IMR-90 (cell line): ENCODE results near the gene CHI3L1. TPM values are rescaled to one million over a fixed set of nuclear protein-coding genes. Genes with fewer than 3 reads are reported as not detected.

ENCODE experiments used
- ATAC-seq: fragments of 200-7000 bp; cut with Tn5 transposase; 2 replicates; pipeline ENCODE4 v1.9.1; 2020; ENCODE audit warnings: low read depth, mild to moderate bottlenecking, moderate library complexity
- BruUV-seq: library from RNA; stranded (reverse); fragments of 400-500 nt; replicated peaks from 2 replicates; lab custom pipeline; 2021; lab: Mats Ljungman, UMichigan
- CTCF ChIA-PET: fragments of 300-600 bp; formaldehyde crosslinking; extraction: SDS; loops from one replicate; lab custom pipeline; 2021; ENCODE audit warnings: antibody characterized with exemption; lab: Yijun Ruan, JAX
- POLR2A ChIA-PET: fragments of 300-600 bp; sonication (Branson Sonifier 250); formaldehyde crosslinking; loops from one replicate; lab custom pipeline; 2022; ENCODE audit warnings: antibody characterized with exemption; ENCODE audit not compliant: unreplicated experiment; lab: Charles Lee
- DNase-seq: peaks from one replicate; pipeline ENCODE4 v3.0.0; 2013
- H2AFZ ChIP-seq: replicated peaks from 2 replicates; pipeline ENCODE3; 2013; ENCODE audit warnings: low read length, mild to moderate bottlenecking; ENCODE audit not compliant: poor library complexity
- H2AK5ac ChIP-seq: 2 replicates; pipeline ENCODE4 v1.6.1; 2013; ENCODE audit warnings: low read depth, low read length, inconsistent platforms
- H2AK9ac ChIP-seq: replicated peaks from 2 replicates; pipeline ENCODE3; 2013; ENCODE audit warnings: mild to moderate bottlenecking, low read depth, low read length, moderate library complexity; ENCODE audit not compliant: poor library complexity
- H2BK120ac ChIP-seq: 2 replicates; pipeline ENCODE4 v1.6.1; 2013; ENCODE audit warnings: low read depth, low read length, inconsistent platforms
- H2BK15ac ChIP-seq: 3 replicates; pipeline ENCODE4 v1.6.1; 2013; ENCODE audit warnings: low read depth, low read length, inconsistent platforms
- H2BK20ac ChIP-seq: 2 replicates; pipeline ENCODE4 v1.6.1; 2013; ENCODE audit warnings: low read depth, mild to moderate bottlenecking, inconsistent platforms, low read length, moderate library complexity
- H2BK5ac ChIP-seq: 2 replicates; pipeline ENCODE4 v1.6.1; 2013; ENCODE audit warnings: mild to moderate bottlenecking, low read depth, low read length, inconsistent platforms; ENCODE audit not compliant: poor library complexity, severe bottlenecking
- H3K14ac ChIP-seq: replicated peaks from 2 replicates; pipeline ENCODE4 v1.6.1; 2013; ENCODE audit warnings: low read depth, low read length, inconsistent platforms
- H3K18ac ChIP-seq: 2 replicates; pipeline ENCODE4 v1.6.1; 2013; ENCODE audit warnings: low read depth, low read length, control low read depth
- H3K23ac ChIP-seq: 2 replicates; pipeline ENCODE4 v1.6.1; 2013; ENCODE audit warnings: low read depth, low read length, inconsistent platforms
- H3K27ac ChIP-seq: 2 replicates; pipeline ENCODE4 v1.5.1; 2013; ENCODE audit warnings: mild to moderate bottlenecking, control low read depth, low read length; ENCODE audit not compliant: insufficient read depth
- H3K27me3 ChIP-seq: 2 replicates; pipeline ENCODE4 v1.6.1; 2013; ENCODE audit warnings: low read length; ENCODE audit not compliant: control insufficient read depth, insufficient read depth
- H3K36me3 ChIP-seq: 2 replicates; pipeline ENCODE4 v1.6.1; 2013; ENCODE audit warnings: low read length, mixed read lengths; ENCODE audit not compliant: control insufficient read depth, insufficient read depth
- H3K4ac ChIP-seq: 2 replicates; pipeline ENCODE4 v1.6.1; 2013; ENCODE audit warnings: low read depth, low read length, inconsistent platforms
- H3K4me1 ChIP-seq: 2 replicates; pipeline ENCODE4 v1.6.1; 2013; ENCODE audit warnings: low read length, mixed read lengths; ENCODE audit not compliant: control insufficient read depth, insufficient read depth
- H3K4me2 ChIP-seq: 2 replicates; pipeline ENCODE4 v1.6.1; 2013; ENCODE audit warnings: low read depth, mild to moderate bottlenecking, control low read depth, low read length, moderate library complexity
- H3K4me3 ChIP-seq: 2 replicates; pipeline ENCODE4 v1.5.1; 2013; ENCODE audit warnings: low read depth, mild to moderate bottlenecking, control low read depth, low read length, moderate library complexity; ENCODE audit not compliant: insufficient read depth
- H3K56ac ChIP-seq: 2 replicates; pipeline ENCODE4 v1.6.1; 2013; ENCODE audit warnings: low read length, inconsistent platforms; ENCODE audit not compliant: insufficient read depth; ENCODE audit errors: extremely low read depth
- H3K79me1 ChIP-seq, 2 experiments: 2 replicates each; pipeline ENCODE4 v1.6.1; 2013; ENCODE audit warnings: low read length in 2 of 2, inconsistent platforms in 1 of 2, low read depth in 1 of 2
- H3K9ac ChIP-seq: 2 replicates; pipeline ENCODE4 v1.6.1; 2013; ENCODE audit warnings: low read depth, low read length, control low read depth
- H3K9me1 ChIP-seq: 2 replicates; pipeline ENCODE4 v1.6.1; 2013; ENCODE audit warnings: low read length, inconsistent platforms; ENCODE audit not compliant: insufficient read depth
- H3K9me3 ChIP-seq: 2 replicates; pipeline ENCODE4 v1.6.1; 2013; ENCODE audit warnings: low read length; ENCODE audit not compliant: control insufficient read depth, insufficient read depth
- H4K20me1 ChIP-seq: 2 replicates; pipeline ENCODE4 v1.6.1; 2013; ENCODE audit warnings: low read length, inconsistent platforms; ENCODE audit not compliant: insufficient read depth
- H4K5ac ChIP-seq: 2 replicates; pipeline ENCODE4 v1.6.1; 2013; ENCODE audit warnings: mild to moderate bottlenecking, low read depth, low read length, control low read depth
- H4K8ac ChIP-seq, 2 experiments: 2 replicates each; pipeline ENCODE4 v1.6.1; 2013; ENCODE audit warnings: low read depth in 2 of 2, low read length in 2 of 2, control low read depth in 1 of 2, inconsistent platforms in 1 of 2
- H4K91ac ChIP-seq: 2 replicates; pipeline ENCODE4 v1.6.1; 2013; ENCODE audit warnings: low read depth, low read length, inconsistent platforms; ENCODE audit not compliant: insufficient read depth
- BHLHE40 ChIP-seq: fragments of 150-350 bp; IDR thresholded peaks from 2 replicates; pipeline ENCODE4 v1.6.1; 2016; ENCODE audit warnings: mild to moderate bottlenecking, low read depth, low read length
- CEBPB ChIP-seq: IDR thresholded peaks from 2 replicates; pipeline ENCODE4 v1.6.1; 2012; ENCODE audit warnings: low read depth, low read length, improper control_type of control experiment
- CHD1 ChIP-seq: IDR thresholded peaks from 2 replicates; pipeline ENCODE4 v1.6.1; 2012; ENCODE audit warnings: low read depth, low read length, improper control_type of control experiment
- FOS ChIP-seq: fragments of 150-350 bp; IDR thresholded peaks from 2 replicates; pipeline ENCODE4 v1.6.1; 2016; ENCODE audit warnings: low read depth, low read length
- MAFK ChIP-seq: IDR thresholded peaks from 2 replicates; pipeline ENCODE4 v1.6.1; 2012; ENCODE audit warnings: low read depth, low read length, improper control_type of control experiment
- MAZ ChIP-seq: IDR thresholded peaks from 2 replicates; pipeline ENCODE4 v1.6.1; 2012; ENCODE audit warnings: low read depth, mild to moderate bottlenecking, low read length, improper control_type of control experiment, moderate library complexity, borderline replicate concordance
- MXI1 ChIP-seq: IDR thresholded peaks from 2 replicates; pipeline ENCODE4 v1.6.1; 2012; ENCODE audit warnings: low read depth, mild to moderate bottlenecking, low read length, moderate library complexity, borderline replicate concordance
- NFE2L2 ChIP-seq: fragments of 150-350 bp; IDR thresholded peaks from 2 replicates; pipeline ENCODE4 v1.6.1; 2016; ENCODE audit warnings: low read depth, mild to moderate bottlenecking, low read length
- POLR2A ChIP-seq: IDR thresholded peaks from 2 replicates; pipeline ENCODE4 v1.6.1; 2012; ENCODE audit warnings: mild to moderate bottlenecking, low read depth, low read length
- RAD21 ChIP-seq: IDR thresholded peaks from 2 replicates; pipeline ENCODE4 v1.6.1; 2012; ENCODE audit warnings: low read length, improper control_type of control experiment
- RCOR1 ChIP-seq: IDR thresholded peaks from 2 replicates; pipeline ENCODE4 v1.6.1; 2012; ENCODE audit warnings: mild to moderate bottlenecking, low read length, improper control_type of control experiment; ENCODE audit not compliant: insufficient replicate concordance
- RFX5 ChIP-seq: IDR thresholded peaks from 2 replicates; pipeline ENCODE4 v1.8.0; 2012; ENCODE audit warnings: low read depth, mild to moderate bottlenecking, low read length, moderate library complexity
- SMC3 ChIP-seq: fragments of 150-350 bp; IDR thresholded peaks from 2 replicates; pipeline ENCODE4 v1.6.1; 2016; ENCODE audit warnings: low read depth, mild to moderate bottlenecking, antibody characterized with exemption, low read length, moderate library complexity
- USF2 ChIP-seq: fragments of 150-350 bp; IDR thresholded peaks from 2 replicates; pipeline ENCODE4 v1.6.1; 2017; ENCODE audit warnings: mild to moderate bottlenecking, antibody characterized with exemption, low read length, low read depth
- WGBS, 2 experiments: methylation state at CpG; one replicate each; pipeline versions ENCODE4 v1.1.5 to v1.1.7; 2013; ENCODE audit warnings: missing lambda C conversion rate in 2 of 2; ENCODE audit not compliant: insufficient read length in 1 of 2; ENCODE audit errors: extremely low coverage in 2 of 2; 5-methylcytosine and 5-hydroxymethylcytosine counted together
- dilution Hi-C: fragments of 300-500 bp; cut with HindIII; formaldehyde crosslinking; loops from one replicate; pipeline ENCODE4 v1.14.3; 2018; ENCODE audit warnings: low sequenced_read_pairs; ENCODE audit not compliant: unreplicated experiment
- in situ Hi-C: fragments of 300-500 bp; cut with MboI; formaldehyde crosslinking; loops from 3 replicates; pipeline ENCODE4 v1.14.3; 2019; ENCODE audit warnings: low sequenced_read_pairs, inconsistent platforms, mixed read lengths
- intact Hi-C: fragments of 100-400 bp; cut with micrococcal nuclease; formaldehyde crosslinking; loops from 2 replicates; pipeline ENCODE4 v1.10.0; 2022
- polyA plus RNA-seq, 3 experiments: library from polyadenylated mRNA; depleted of rRNA; stranded (reverse); fragments of >200 nt; gene quantifications; 2 replicates each; pipeline ENCODE4 v1.2.3, GENCODE V29; 2012; ENCODE audit warnings: low replicate concordance in 1 of 3
- total RNA-seq: library from RNA; depleted of rRNA; stranded (reverse); fragments of >200 nt; gene quantifications from 2 replicates; pipeline ENCODE4 v1.2.3, GENCODE V29; 2012
- TF ChIP-seq, protein P1 (sequence below): fragments of 150-350 bp; IDR thresholded peaks from 2 replicates; pipeline ENCODE4 v1.6.1; 2016; ENCODE audit warnings: low read depth, mild to moderate bottlenecking, low read length, moderate library complexity, borderline replicate concordance
- TF ChIP-seq, protein P2 (sequence below): conservative IDR thresholded peaks from 2 replicates; pipeline ENCODE4 v1.5.1; 2012; ENCODE audit warnings: mild to moderate bottlenecking, low read depth, low read length, improper control_type of control experiment

Gene CHI3L1
- total and polyA plus RNA-seq, 2 of the 4 experiments (the other 2 are of a cell fraction), result 0.17 TPM; not detected in 1

DNA sequence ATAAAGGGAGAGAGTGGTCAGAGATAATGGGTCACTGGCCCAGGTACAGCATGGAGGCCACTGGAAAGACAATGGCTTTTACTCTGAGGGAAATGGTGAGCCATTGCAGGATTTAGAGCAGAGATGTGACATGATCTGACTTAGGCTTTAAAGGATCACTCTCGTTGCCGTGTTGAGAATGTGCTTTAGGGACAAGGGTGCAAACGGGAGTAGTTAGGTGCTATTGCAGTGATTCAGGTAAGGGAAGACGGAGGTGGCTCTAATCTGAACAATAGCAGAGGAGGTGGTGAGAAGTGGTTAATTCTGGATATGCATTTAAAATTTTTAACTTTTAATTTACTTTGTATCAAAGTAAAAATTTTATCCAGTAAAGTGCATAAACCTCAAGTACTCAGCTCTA lies 49.2 kb downstream of the CHI3L1 start:
- Histone ChIP-seq H3K18ac (no peak overlapping the region), H2BK120ac (no peak overlapping the region), H3K4me3 (no peak overlapping the region), H3K36me3 (no peaks in the 10 kb centered on the region), H2BK20ac (no peak overlapping the region), H3K4me1 (no peaks in the 10 kb centered on the region; the same call in 1 of the 2 replicates), H2AK9ac (no peak overlapping the region), H2BK15ac (no peak overlapping the region), H2AK5ac (no peak overlapping the region), H3K79me1 (no peaks in the 10 kb centered on the region), H3K14ac (no peak overlapping the region), H3K9ac (no peak overlapping the region), H2BK5ac (no peak overlapping the region), H4K8ac (no peak overlapping the region), H3K23ac (no peak overlapping the region), H3K27me3 (peaks cover 51% of the 10 kb centered on the region), H3K27ac (no peak overlapping the region), H4K5ac (no peak overlapping the region), H4K20me1 (no peaks in the 10 kb centered on the region), H4K91ac (no peak overlapping the region), H3K4me2 (no peak overlapping the region), H3K9me3 (no peaks in the 10 kb centered on the region), H2AFZ (no peak overlapping the region), H3K9me1 (no peaks in the 10 kb centered on the region), H3K4ac (no peak overlapping the region), H3K56ac (no peak overlapping the region)
- no peak for DNase-seq
- ChIA-PET POLR2A (no interaction called here), CTCF (no interaction called here)
- no TSS peak for BruUV-seq
- in situ Hi-C loops (no loop called here), dilution Hi-C loops (no loop called here), intact Hi-C loops (no loop called here)
- TF ChIP-seq CEBPB (no peak), MXI1 (no peak), POLR2A (no peak), RFX5 (no peak), BHLHE40 (no peak), CHD1 (no peak), FOS (no peak), USF2 (no peak), MAFK (no peak), SMC3 (no peak), NFE2L2 (no peak), MAZ (no peak), RAD21 (no peak), RCOR1 (no peak)
- TF ChIP-seq, protein P1, sequence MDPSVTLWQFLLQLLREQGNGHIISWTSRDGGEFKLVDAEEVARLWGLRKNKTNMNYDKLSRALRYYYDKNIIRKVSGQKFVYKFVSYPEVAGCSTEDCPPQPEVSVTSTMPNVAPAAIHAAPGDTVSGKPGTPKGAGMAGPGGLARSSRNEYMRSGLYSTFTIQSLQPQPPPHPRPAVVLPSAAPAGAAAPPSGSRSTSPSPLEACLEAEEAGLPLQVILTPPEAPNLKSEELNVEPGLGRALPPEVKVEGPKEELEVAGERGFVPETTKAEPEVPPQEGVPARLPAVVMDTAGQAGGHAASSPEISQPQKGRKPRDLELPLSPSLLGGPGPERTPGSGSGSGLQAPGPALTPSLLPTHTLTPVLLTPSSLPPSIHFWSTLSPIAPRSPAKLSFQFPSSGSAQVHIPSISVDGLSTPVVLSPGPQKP, result no peak
- TF ChIP-seq, protein P2, sequence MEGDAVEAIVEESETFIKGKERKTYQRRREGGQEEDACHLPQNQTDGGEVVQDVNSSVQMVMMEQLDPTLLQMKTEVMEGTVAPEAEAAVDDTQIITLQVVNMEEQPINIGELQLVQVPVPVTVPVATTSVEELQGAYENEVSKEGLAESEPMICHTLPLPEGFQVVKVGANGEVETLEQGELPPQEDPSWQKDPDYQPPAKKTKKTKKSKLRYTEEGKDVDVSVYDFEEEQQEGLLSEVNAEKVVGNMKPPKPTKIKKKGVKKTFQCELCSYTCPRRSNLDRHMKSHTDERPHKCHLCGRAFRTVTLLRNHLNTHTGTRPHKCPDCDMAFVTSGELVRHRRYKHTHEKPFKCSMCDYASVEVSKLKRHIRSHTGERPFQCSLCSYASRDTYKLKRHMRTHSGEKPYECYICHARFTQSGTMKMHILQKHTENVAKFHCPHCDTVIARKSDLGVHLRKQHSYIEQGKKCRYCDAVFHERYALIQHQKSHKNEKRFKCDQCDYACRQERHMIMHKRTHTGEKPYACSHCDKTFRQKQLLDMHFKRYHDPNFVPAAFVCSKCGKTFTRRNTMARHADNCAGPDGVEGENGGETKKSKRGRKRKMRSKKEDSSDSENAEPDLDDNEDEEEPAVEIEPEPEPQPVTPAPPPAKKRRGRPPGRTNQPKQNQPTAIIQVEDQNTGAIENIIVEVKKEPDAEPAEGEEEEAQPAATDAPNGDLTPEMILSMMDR, result no peak
- ATAC-seq, result no peak
- 83% methylated on average over 2 of the region's 4 CpGs; no CpG with 5 or more reads in 1 of the 2 experiments for WGBS, 2 experiments
